ENCODE data around the gene PCCB. TPM values are rescaled to one million over a fixed set of nuclear protein-coding genes. Genes with fewer than 3 reads are reported as not detected.

The PCCB gene
- polyA plus RNA-seq, 1 donor, result 30.6 TPM

Other genes starting within 250 kb of the PCCB start
- gene MSL2, start 54.0 kb upstream of the PCCB start, polyA plus RNA-seq (ENCODE audit: insufficient read length), result 22.9 TPM